ENCODE results near the gene TRIM7. TPM values are rescaled to one million over a fixed set of nuclear protein-coding genes. Genes with fewer than 3 reads are reported as not detected.

TRIM7 gene
- total RNA-seq, 1 experiment from 2014 or later: 28.1 TPM

DNA sequence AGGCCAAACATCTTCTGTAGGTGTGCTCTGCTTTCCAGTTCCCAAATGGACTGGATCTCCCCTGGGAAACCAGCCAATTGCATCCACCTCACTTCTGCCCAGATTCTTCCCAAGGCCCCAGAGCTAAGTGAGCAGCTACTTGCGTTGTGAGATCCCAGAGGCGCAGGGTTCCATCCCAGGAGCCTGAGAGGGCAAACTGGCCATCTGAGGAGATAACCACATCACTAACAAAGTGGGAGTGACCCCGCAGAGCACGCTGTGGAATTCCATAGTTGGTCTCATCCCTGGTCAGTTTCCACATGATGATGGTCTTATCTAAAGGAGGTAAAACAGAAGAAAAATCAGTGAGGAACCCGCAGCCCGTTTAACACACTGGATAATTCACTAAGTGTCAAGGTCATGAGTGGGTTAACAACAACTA lies 37.0 kb upstream of the TRIM7 start:
- Histone ChIP-seq H3K27ac (ENCODE audit: low read length) (peak overlapping the region; percentile 86), H4K20me1 (ENCODE audit: low read length) (peaks cover 53% of the 10 kb centered on the region), H3K4me2 (ENCODE audit: low read length) (peak overlapping the region; percentile 90), H2AFZ (ENCODE audit: low read length) (no peak overlapping the region), H3K4me3 (ENCODE audit: low read length) (peak overlapping the region; percentile 99), H3K79me2 (ENCODE audit: low read length) (peaks cover 74% of the 10 kb centered on the region), H3K9me3 (ENCODE audit: low read length) (no peaks in the 10 kb centered on the region), H3F3A (ENCODE audit: low read length, unreplicated experiment) (peaks cover 11% of the 10 kb centered on the region), H3K36me3 (ENCODE audit: low read depth, low read length) (peaks cover 55% of the 10 kb centered on the region), H3K9me2 (replicated peaks; ENCODE audit: low read length) (no peaks in the 10 kb centered on the region), H3K27me3 (ENCODE audit: low read length) (no peaks in the 10 kb centered on the region), H3K9ac (ENCODE audit: low read length) (peak overlapping the region; percentile 100), H3K4me1 (ENCODE audit: insufficient read depth, low read length) (peaks cover 30% of the 10 kb centered on the region)
- TF ChIP-seq EZH2phosphoT487 (IDR thresholded peaks at IDR 0.05; ENCODE audit: borderline replicate concordance, low read length): no peak
- TF ChIP-seq EZH2 (IDR thresholded peaks at IDR 0.05; ENCODE audit: low read length, unreplicated experiment): no peak
- TF ChIP-seq, protein P1, sequence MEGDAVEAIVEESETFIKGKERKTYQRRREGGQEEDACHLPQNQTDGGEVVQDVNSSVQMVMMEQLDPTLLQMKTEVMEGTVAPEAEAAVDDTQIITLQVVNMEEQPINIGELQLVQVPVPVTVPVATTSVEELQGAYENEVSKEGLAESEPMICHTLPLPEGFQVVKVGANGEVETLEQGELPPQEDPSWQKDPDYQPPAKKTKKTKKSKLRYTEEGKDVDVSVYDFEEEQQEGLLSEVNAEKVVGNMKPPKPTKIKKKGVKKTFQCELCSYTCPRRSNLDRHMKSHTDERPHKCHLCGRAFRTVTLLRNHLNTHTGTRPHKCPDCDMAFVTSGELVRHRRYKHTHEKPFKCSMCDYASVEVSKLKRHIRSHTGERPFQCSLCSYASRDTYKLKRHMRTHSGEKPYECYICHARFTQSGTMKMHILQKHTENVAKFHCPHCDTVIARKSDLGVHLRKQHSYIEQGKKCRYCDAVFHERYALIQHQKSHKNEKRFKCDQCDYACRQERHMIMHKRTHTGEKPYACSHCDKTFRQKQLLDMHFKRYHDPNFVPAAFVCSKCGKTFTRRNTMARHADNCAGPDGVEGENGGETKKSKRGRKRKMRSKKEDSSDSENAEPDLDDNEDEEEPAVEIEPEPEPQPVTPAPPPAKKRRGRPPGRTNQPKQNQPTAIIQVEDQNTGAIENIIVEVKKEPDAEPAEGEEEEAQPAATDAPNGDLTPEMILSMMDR (conservative IDR thresholded peaks at IDR 0.05; ENCODE audit: low read depth, low read length): no peak
- intact Hi-C loops (cut with micrococcal nuclease): loop anchor here (2.0 kb wide), 1 partner anchor 19 kb away; the partner anchor contains the start of gene TRIM41
- POLR2A ChIA-PET (ENCODE audit: unreplicated experiment): no interaction called here
- ATAC-seq (no peak), DNase-seq (no peak)
- TSS peak; percentile 42 for BruUV-seq (replicated peaks)
- CTCF ChIA-PET: no interaction called here

DNA sequence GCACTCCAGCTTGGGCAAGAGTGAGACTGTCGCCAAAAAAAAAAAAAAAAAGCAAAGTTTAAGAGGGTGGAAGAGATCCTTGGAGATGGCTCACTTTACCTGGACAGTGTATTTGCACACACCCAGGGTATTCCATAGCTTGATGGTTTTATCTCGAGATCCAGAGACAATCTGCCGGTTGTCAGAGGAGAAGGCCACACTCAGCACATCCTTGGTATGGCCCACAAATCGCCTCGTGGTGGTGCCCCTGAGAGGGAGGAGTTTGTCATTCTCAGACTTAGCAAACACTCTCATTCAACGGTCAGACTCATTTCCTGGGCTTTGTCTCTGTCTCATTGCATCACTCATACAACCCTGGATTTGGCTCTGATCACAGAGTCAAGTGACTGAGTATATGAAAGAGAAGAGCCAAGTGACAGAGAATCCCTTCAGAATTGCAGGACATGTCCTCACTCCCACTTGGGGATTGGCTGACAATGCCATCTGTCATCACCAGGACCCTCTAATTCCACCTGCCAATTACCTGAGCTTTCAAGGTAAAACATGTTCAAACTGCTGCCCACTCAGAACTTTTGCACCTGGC lies 36.5 kb upstream of the TRIM7 start:
- Histone ChIP-seq H3K9me3 (ENCODE audit: low read length) (no peaks in the 10 kb centered on the region), H2AFZ (ENCODE audit: low read length) (no peak overlapping the region), H3K27ac (ENCODE audit: low read length) (peak overlapping the region; percentile 86), H3K4me1 (ENCODE audit: insufficient read depth, low read length) (peaks cover 30% of the 10 kb centered on the region), H3K27me3 (ENCODE audit: low read length) (no peaks in the 10 kb centered on the region), H3K4me2 (ENCODE audit: low read length) (peak overlapping the region; percentile 90), H4K20me1 (ENCODE audit: low read length) (peaks cover 59% of the 10 kb centered on the region), H3K79me2 (ENCODE audit: low read length) (peaks cover 68% of the 10 kb centered on the region), H3K9me2 (replicated peaks; ENCODE audit: low read length) (no peaks in the 10 kb centered on the region), H3K36me3 (ENCODE audit: low read depth, low read length) (peaks cover 61% of the 10 kb centered on the region), H3F3A (ENCODE audit: low read length, unreplicated experiment) (peaks cover 15% of the 10 kb centered on the region), H3K4me3 (ENCODE audit: low read length) (peak overlapping the region; percentile 99), H3K9ac (ENCODE audit: low read length) (peak overlapping the region; percentile 100)
- peak; percentile 40 for ATAC-seq
- DNase-seq: peak; percentile 81
- ChIA-PET CTCF (no interaction called here), POLR2A (ENCODE audit: unreplicated experiment) (no interaction called here)
- no TSS peak for BruUV-seq (replicated peaks)
- TF ChIP-seq, protein P1 (conservative IDR thresholded peaks at IDR 0.05; ENCODE audit: low read depth, low read length): peak; percentile 22; the same call in 1 of the 2 replicates
- no peak for TF ChIP-seq EZH2phosphoT487 (IDR thresholded peaks at IDR 0.05; ENCODE audit: borderline replicate concordance, low read length)
- intact Hi-C loops (cut with micrococcal nuclease): no loop called here

- POLR2A ChIA-PET (ENCODE audit: unreplicated experiment): no interaction called here
Observed at GRCh38 chr5:181239062-181239663, 34.2 kb upstream of the TRIM7 start.

More at GRCh38 chr5:181239062-181239663, 34.2 kb upstream of the TRIM7 start:
- CTCF ChIA-PET: no interaction called here
- Histone ChIP-seq H3K4me1 (ENCODE audit: insufficient read depth, low read length) (peaks cover 14% of the 10 kb centered on the region), H3K4me2 (ENCODE audit: low read length) (no peak overlapping the region), H3K9me3 (ENCODE audit: low read length) (no peaks in the 10 kb centered on the region), H3K9me2 (replicated peaks; ENCODE audit: low read length) (no peaks in the 10 kb centered on the region), H3F3A (ENCODE audit: low read length, unreplicated experiment) (peaks cover 25% of the 10 kb centered on the region), H3K27me3 (ENCODE audit: low read length) (no peaks in the 10 kb centered on the region), H2AFZ (ENCODE audit: low read length) (no peak overlapping the region), H3K4me3 (ENCODE audit: low read length) (no peak overlapping the region), H3K27ac (ENCODE audit: low read length) (no peak overlapping the region), H3K36me3 (ENCODE audit: low read depth, low read length) (peaks cover 76% of the 10 kb centered on the region), H3K9ac (ENCODE audit: low read length) (no peak overlapping the region), H3K79me2 (ENCODE audit: low read length) (peaks cover 52% of the 10 kb centered on the region), H4K20me1 (ENCODE audit: low read length) (peaks cover 68% of the 10 kb centered on the region)
- TF ChIP-seq, protein P1 (conservative IDR thresholded peaks at IDR 0.05; ENCODE audit: low read depth, low read length): no peak
- no peak for TF ChIP-seq EZH2phosphoT487 (IDR thresholded peaks at IDR 0.05; ENCODE audit: borderline replicate concordance, low read length)
- no peak for TF ChIP-seq EZH2 (IDR thresholded peaks at IDR 0.05; ENCODE audit: low read length, unreplicated experiment)
- ATAC-seq (no peak), DNase-seq (no peak)
- no TSS peak for BruUV-seq (replicated peaks)
- intact Hi-C loops (cut with micrococcal nuclease): no loop called here
